Raji (cell line): ENCODE data around the gene USP54.

Experiments
- POLR2A ChIP-seq: IDR thresholded peaks from 2 replicates; pipeline ENCODE4 v1.6.1; 2011; ENCODE audit warnings: low read depth, low read length, control low read depth; ENCODE audit not compliant: insufficient read depth

The USP54 gene

DNA sequence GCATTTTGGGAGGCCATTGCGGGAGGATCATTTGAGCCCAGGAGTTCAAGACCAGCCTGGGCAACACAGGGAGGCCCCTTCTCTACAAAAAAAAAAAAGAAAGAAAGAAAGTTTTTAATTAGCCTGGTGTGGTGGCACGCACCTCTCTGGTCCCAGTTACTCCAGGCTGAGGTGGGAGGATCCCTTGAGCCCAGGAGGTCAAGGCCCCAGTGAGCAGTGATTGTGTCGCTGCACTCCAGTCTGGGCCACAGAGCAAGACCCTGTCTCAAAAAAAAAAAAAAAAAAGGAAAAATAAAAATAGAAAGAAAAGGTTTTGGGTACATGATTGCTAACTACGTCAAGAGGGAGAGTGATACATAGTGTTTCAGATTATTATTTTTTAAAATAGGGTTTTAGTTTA, 2.0 kb upstream of the USP54 start:
- TF ChIP-seq POLR2A = no peak

DNA sequence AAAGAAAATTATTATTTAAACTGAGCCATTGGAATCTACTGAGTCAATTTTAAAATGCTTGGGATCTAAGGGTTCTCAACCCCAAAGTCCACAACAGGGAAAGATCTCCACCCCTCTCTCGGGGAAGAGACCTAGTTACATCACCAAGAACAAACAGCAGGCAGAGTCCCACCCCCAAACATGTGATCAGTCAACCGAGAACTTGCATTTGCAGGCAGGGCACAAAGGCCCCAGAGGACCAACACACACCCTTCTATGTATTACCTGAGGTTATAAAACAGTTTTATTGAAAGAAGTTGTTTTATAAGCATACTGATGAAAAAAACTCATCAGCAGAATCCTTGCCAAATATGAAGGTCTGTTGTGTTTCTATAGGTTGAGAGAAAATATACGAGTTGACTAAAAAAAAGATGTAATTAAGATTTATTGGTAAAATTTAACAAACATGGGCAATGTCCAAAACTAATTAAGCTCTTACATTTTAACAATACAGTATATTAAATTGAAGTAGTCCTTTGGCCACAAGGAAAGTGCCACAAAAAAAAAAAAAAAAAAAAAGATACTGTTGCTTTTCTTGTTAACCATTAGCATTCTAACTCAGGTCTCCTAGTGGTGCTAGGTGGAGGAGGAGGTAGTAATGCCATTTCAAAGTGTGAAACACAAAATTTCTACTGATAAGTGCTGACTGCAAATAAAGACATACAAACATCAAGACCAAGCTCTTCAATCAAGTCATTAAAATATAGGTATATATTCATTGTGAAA, 975 bp upstream of the USP54 start:
- TF ChIP-seq POLR2A = no peak

DNA sequence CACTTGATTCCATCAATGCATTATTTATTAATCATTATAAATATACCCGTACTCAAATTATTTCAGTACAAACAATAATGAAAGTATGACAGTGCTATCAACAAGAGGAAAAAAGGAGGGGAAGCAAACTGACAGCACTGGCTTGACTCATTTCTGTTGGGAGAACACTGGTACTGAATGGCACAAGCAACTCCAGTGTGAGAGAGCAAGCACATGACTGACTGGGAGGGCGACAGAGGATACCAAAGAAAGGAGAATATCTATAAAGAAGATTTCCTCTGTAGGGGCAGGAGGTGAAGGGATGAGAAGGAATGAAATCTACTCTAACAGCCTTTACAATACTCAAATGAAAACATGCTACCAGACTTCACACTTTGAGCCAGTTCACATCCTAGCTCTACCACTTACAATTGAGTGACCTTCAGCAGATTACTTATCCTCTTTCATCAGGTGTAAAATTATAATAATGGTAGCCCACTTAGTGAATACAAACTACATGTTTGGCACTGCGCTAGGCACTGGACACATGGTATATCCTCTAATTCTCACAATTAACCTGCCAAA, 1.5 kb downstream of the USP54 start:
- TF ChIP-seq POLR2A = no peak

DNA sequence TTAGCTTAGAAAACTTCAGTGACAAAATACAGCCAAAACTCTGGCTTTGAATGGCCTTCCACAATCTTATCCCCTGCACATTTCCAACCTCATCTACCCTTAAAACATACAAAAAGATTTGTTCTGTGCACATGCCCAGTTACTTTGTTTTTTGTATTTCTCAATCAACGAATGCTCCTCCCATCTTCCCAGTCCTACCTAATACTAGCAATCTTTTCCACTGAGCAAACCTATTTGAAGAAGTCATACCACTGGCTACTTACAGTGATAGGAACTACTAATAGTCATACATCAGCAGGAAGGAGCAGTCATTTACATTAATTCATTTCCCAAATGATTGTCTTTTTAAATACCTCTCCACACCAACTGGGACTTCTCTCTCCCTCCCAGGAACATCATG, 2.5 kb downstream of the USP54 start:
- TF ChIP-seq POLR2A = no peak

DNA sequence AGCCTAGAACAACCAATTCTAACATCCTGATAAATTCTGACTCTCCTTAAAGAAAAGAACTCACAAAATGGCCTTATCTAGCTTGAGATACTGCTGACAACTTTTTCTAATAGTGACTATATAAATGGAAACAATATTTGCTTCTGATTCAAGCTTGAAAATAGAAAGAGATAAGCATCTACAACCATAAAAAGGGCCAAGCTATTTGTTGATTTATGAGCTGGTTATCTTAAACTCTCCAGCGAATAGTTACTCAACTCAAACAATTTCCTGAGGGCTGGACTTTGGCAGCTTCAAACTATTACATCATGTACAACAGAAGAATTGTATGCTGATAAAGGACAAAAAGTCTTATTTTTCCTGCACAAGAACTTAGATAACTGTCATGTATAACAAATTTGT, 4.6 kb downstream of the USP54 start:
- TF ChIP-seq POLR2A = no peak

DNA sequence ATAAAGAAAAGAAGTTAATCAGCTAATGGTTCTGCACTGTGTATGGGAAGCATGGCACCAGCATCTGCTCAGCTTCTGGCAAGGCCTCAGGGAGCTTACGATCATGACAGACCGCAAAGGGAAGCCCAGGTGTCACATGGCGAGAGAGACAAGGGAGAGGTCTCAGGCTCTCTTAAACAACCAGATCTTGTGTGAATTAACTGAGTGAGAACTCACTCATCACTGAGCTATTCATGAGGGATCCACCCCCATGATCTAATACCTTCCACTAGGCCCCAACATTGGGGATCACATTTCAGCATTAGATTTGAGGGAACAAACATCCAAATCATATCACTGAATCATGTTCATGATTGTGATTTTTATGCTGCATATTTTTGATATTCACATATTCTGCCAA, 5.8 kb downstream of the USP54 start:
- no peak for TF ChIP-seq POLR2A

DNA sequence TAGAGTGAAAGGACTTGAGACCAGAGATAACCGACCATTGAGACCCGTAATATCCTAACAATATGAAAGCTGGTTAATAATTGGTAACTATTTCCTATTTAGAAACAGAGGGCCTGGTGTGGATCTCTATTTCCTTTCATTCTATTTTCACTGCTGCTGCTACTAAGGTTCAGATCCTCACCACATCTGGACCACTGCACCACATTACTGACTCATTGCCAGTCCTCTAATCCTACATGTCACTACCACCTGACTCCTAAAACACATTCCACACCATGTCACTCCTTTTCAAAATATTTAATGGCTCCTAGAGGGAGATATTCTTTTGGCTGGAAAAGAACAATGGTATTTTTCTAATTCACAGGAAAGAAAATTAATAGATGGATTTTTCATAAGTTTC, 6.4 kb downstream of the USP54 start:
- TF ChIP-seq POLR2A = no peak

DNA sequence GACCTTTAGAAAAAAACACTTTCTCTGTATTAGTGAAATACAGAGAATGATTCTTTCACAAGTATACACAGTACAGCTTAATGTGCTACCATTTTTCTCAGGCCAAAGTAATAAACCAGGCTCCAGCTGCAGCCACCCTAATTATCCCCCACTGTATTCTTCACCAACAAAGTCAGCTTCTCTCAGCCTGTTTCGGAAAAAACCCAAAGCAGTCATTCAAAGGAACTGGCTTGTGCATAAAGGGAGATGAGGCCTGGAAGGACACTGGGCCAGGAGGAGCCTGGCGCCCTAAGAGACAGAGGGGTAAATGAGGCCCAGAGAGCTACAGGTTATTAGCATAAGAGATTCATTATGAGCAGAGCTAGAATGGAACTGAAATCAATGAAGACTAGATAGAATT, 9.2 kb downstream of the USP54 start:
- no peak for TF ChIP-seq POLR2A

DNA sequence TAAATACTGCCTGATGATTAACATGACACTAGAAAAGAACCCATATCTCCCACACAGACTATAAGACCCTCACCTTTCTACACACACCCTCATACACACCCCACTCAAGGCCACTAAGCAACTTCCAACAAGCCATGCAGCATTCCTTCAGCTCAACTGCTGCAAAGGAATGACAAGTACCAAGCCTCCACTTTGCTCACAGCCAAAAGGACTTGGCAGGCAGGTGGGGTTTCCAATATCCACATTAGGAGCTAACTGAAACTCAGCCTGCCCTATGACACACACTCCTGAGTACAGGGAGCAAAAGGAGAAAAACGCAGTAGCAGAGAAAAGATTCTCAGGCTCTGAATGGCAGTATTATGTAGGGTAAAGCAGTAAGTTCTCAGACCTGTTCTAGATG, 13.4 kb downstream of the USP54 start:
- TF ChIP-seq POLR2A = no peak

DNA sequence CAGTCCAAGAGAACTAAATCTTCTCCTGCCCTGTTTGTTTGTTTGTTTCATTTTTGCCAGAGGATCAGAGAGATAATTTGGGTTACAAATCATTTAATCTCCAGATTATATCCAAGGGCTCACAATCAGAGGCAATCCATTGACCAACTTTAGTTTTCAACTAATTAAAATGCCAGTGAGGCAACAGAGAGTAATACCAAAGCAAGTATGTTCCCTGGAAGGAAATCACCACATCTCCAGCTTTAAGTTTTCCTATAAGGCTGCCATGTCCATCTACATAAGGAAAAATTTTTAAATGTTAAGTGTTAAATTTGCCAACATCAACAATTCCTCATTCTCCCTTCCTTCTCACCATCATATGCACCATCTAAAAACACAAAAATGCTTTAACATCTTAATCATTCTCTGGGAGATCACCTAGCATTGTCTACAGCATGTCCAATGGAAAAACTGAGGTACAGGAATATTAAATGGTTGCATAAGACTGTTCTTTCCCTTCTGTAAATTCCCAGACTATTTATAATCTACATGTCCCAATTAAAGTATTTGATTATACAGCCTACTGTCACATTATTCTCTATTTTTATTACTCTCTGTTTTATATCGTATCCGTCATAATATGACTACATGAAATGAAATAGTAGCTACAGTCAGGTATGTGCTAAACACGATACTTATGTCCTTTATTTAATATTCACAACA, 14.1 kb downstream of the USP54 start:
- no peak for TF ChIP-seq POLR2A

DNA sequence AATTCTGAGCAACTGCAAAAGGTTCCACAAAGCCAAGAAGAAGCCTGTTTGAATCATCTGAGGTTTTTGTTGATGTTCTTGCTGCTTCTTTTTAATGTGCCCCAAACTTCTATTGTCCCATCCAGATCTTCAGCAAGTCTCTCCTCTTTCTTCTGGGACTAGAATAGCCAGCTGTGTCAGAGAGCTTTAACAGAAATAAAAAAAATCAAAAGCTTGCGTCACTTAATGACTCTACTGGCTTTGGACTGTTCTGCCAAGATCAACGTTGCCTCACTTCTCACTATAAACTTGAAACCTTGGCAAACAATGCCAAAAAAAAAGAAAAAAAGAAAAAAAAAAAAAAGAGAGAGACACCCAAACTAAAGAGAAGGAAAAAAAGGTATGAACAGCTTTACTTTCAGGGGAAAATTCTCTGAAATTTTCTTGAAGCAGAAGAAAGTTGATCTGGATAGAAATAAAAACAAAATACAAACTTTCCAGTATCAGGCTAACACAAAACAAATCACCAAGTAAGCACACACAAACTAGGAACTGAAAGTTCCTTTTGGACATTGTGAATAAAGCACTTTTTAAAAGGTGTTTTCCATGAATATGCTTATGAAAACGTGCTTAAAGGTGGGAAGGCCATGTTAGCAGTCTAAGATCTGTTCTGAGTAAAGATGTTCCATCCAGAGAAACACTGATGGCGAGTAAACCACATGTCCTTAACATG, 14.8 kb downstream of the USP54 start:
- no peak for TF ChIP-seq POLR2A

DNA sequence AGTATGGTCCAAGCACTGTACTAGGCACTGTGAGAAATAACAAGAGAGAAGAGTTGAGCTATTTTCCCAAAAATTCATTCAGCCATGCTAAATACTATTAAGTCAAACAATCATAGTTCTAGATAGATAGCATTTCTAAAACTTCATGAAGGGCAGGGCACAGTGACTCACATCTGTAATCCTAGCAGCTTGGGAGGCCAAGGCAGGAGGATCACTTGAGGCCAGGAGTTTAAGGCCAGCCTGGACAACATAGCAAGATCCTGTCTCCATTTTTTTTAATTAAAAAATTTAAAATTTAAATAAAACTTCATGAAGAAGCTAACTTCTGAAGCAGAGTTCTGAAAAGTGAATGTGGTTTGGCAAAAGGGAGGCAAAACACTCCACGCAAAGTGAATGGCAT, 29.9 kb downstream of the USP54 start:
- TF ChIP-seq POLR2A = no peak

DNA sequence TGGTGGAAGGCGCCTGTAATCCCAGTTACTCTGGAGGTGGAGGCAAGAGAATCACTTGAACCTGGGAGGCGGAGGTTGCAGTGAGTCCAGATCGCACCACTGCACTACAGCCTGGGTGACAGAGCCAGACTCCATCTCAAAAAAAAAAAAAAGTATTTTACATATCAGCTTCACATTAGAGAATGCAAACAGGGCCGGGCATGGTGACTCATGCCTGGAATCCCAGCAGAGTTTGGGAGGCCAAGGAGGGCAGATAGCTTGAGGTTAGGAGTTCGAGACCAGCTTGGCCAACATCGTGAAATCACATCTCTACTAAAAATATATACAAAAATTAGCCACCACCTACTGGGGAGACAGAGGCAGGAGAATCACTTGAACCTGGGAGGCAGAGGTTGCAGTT, 31.6 kb downstream of the USP54 start:
- no peak for TF ChIP-seq POLR2A

DNA sequence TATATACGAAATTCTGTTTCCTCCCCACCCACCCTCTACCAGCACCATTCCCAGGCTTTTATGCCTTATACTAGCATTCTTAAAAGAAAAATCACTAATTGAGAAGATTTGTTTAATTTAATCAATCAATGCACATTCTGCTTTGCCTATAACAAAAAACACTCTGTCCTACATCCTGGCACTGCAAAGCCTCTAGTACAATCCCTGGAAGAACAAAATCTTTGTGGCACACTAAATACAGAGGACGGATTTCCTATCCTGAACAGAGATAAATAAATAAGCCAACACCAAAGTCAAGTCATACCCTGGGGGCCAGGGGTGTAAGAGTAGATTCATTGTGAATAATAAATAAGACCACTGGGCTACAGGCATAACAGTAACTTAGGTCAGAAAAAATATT, 34.3 kb downstream of the USP54 start:
- no peak for TF ChIP-seq POLR2A

DNA sequence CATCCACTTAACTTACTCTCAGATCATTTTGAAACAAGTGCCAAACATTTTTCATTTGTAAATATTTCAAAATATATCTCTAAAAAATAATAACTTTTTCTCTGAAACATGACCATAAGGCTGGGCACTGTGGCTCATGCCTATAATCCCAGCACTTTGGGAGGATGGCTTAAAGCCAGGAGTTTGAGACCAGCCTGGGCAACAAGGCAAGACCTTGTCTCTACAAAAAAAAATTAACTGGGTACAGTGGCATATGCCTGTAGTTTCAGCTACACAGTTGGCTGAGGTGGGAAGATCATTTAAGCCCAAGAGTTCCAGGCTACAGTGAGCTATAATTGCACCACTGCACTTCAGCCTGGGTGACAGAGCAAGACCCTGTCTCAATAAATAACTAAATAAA, 36.4 kb downstream of the USP54 start:
- no peak for TF ChIP-seq POLR2A

DNA sequence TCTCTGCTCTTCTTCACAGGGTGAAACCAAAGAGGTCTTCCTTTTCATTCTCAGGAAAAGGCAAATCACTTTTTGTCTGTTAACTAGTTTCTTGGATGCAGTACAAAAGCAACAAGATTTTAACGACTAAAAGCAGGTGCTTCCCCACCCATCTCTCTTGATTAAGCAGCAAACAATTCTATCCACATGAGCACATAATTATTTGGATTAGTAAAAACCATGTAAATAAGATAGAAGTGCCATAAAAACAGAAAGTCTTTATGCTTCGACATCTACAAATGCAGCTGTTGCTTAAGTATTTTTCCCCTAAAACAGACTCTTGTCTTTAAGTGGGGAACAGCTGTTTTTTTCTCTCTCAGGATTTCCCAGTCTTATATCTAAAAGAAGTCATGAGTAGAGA, 37.4 kb downstream of the USP54 start:
- no peak for TF ChIP-seq POLR2A
